Neural crest cell (in vitro differentiated cells): Measurements from ENCODE around the gene ABCG1. TPM values are rescaled to one million over a fixed set of nuclear protein-coding genes. Genes with fewer than 3 reads are reported as not detected.

Experiments
- DNase-seq: peaks from one replicate; pipeline ENCODE4 v3.0.0; 2021; ENCODE audit warnings: low read depth, mixed read lengths, low spot score
- H3K27ac Mint-ChIP-seq: one replicate; pipeline ENCODE4 v1.8.0; 2021; ENCODE audit warnings: mild to moderate bottlenecking, mixed read lengths; ENCODE audit not compliant: unreplicated experiment
- H3K27me3 Mint-ChIP-seq: 2 replicates; pipeline ENCODE4 v1.8.0; 2021; ENCODE audit warnings: low read depth, mild to moderate bottlenecking, mixed read lengths
- H3K36me3 Mint-ChIP-seq: 2 replicates; pipeline ENCODE4 v1.8.0; 2021; ENCODE audit warnings: low read depth, mild to moderate bottlenecking, mixed read lengths
- H3K4me1 Mint-ChIP-seq: 2 replicates; pipeline ENCODE4 v1.8.0; 2021; ENCODE audit warnings: mixed read lengths
- H3K4me3 Mint-ChIP-seq: one replicate; pipeline ENCODE4 v1.8.0; 2021; ENCODE audit warnings: mild to moderate bottlenecking, mixed read lengths
- H3K9me3 Mint-ChIP-seq: 2 replicates; pipeline ENCODE4 v1.8.0; 2021; ENCODE audit warnings: mixed read lengths
- CTCF ChIP-seq: fragments of 200-600 bp; sonication (generic); conservative IDR thresholded peaks from 2 replicates; pipeline ENCODE4 v1.5.0; 2021; ENCODE audit warnings: antibody characterized with exemption, mild to moderate bottlenecking
- total RNA-seq: library from RNA; stranded (reverse); gene quantifications from 2 replicates; pipeline ENCODE4 v1.2.1, GENCODE V29; 2021

ABCG1 gene
- total RNA-seq, 1 donor from 2014 or later: 3.3 TPM

GRCh38 chr21:42238185-42238934 lies 19.4 kb downstream of the ABCG1 start:
- H3K27ac Mint-ChIP-seq: no peak overlapping the region
- H3K36me3 Mint-ChIP-seq: no peaks in the 10 kb centered on the region
- peaks cover 19% of the 10 kb centered on the region for H3K27me3 Mint-ChIP-seq
- no peaks in the 10 kb centered on the region for H3K9me3 Mint-ChIP-seq
- TF ChIP-seq CTCF: no peak
- H3K4me3 Mint-ChIP-seq: no peak overlapping the region
- DNase-seq: no peak
- peaks cover 18% of the 10 kb centered on the region for H3K4me1 Mint-ChIP-seq

DNA sequence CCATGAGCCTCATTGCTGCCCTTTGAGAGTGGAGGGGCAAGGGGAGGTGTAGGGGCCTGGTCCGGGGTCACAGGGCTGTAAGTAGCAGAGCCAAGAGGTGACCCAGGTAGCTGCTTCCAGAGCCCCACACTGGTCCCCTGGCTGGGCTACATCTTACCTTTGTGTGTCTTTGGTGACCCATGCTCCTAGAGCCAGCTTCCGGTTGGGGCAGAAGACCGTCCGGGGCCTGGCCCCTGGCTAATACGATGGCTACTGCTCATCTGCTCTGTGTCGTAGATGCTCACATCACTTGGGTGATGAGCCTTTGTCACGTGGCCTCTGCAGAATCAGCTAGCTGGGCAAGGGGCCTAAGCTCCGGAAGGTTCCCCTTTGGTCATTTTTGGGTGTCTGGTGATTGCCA lies 20.6 kb downstream of the ABCG1 start:
- Mint-ChIP-seq H3K27me3 (peaks cover 19% of the 10 kb centered on the region), H3K36me3 (no peaks in the 10 kb centered on the region), H3K4me3 (no peak overlapping the region), H3K9me3 (no peaks in the 10 kb centered on the region), H3K27ac (no peak overlapping the region), H3K4me1 (peaks cover 12% of the 10 kb centered on the region)
- TF ChIP-seq CTCF: no peak
- DNase-seq: no peak

GRCh38 chr21:42239973-42240372 lies 21.0 kb downstream of the ABCG1 start:
- no peak for DNase-seq
- Mint-ChIP-seq H3K4me1 (peaks cover 12% of the 10 kb centered on the region), H3K36me3 (no peaks in the 10 kb centered on the region), H3K9me3 (no peaks in the 10 kb centered on the region), H3K27ac (no peak overlapping the region), H3K4me3 (no peak overlapping the region), H3K27me3 (peaks cover 18% of the 10 kb centered on the region)
- peak; percentile 19 for TF ChIP-seq CTCF

DNA sequence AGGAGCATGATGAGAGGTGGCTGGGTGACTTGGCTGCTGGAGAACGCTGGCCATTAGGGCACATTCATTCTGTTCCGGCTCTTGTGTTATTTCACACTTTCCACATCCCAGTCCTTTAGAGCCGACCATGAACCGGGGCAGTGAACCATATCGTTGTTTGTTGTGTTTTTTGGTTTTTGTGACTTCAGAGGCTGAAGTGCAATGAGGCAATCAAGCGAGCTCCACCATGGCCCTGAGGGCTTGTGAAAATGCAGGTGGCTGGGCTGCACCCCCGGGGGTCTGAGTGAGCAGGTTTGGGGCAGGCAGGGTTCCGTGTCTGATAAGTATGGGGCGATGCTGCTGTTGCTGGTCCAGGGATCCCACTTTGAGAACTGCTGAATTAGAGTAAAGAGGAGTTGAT lies 23.7 kb downstream of the ABCG1 start:
- no peak for DNase-seq
- no peak for TF ChIP-seq CTCF
- H3K27me3 Mint-ChIP-seq: peaks cover 8% of the 10 kb centered on the region
- no peaks in the 10 kb centered on the region for H3K4me1 Mint-ChIP-seq
- H3K36me3 Mint-ChIP-seq: no peaks in the 10 kb centered on the region
- H3K27ac Mint-ChIP-seq: no peak overlapping the region
- no peak overlapping the region for H3K4me3 Mint-ChIP-seq
- H3K9me3 Mint-ChIP-seq: no peaks in the 10 kb centered on the region

- Mint-ChIP-seq H3K27me3 (peaks cover 9% of the 10 kb centered on the region), H3K4me1 (no peaks in the 10 kb centered on the region), H3K27ac (no peak overlapping the region), H3K4me3 (no peak overlapping the region), H3K9me3 (no peaks in the 10 kb centered on the region), H3K36me3 (no peaks in the 10 kb centered on the region)
- no peak for TF ChIP-seq CTCF
- DNase-seq: no peak
These were observed 24.1 kb downstream of the ABCG1 start for GRCh38 chr21:42243026-42243425.
